Measurements from ENCODE around the gene BPIFA2. TPM values are rescaled to one million over a fixed set of nuclear protein-coding genes. Genes with fewer than 3 reads are reported as not detected.

BPIFA2 gene
- total and polyA plus RNA-seq, 9 of the 15 experiments (the other 6 are each of a cell fraction or from before 2014, with no cell fraction given) = not detected

GRCh38 chr20:33175123-33175522, 7.2 kb downstream of the BPIFA2 start:
- FAIRE-seq = no peak
- CTCF ChIA-PET (ENCODE audit: low intra/inter-chr PET ratio) = no interaction called here
- intact Hi-C loops (cut with micrococcal nuclease) = no loop called here

More at GRCh38 chr20:33175123-33175522, 7.2 kb downstream of the BPIFA2 start:
- peaks cover 4 to 34% of the 10 kb centered on the region in 2 experiments; a peak in 3 of 5 replicates for H3K27me3 ChIP-seq (ENCODE audit: control insufficient read depth in 2 of 2, insufficient read depth in 2 of 2, low read length in 2 of 2)
- no peaks in the 10 kb centered on the region for H3K9me1 ChIP-seq (ENCODE audit: control insufficient read depth, insufficient read depth, low read length)
- 0 out of 2 replicates have a peak, but pooled peaks cover 1% of the 10 kb centered on the region for H4K20me1 ChIP-seq (replicated peaks; ENCODE audit: control insufficient read depth, insufficient read depth, low read length)
- no TSS peak for BruUV-seq (replicated peaks)
- no peaks in the 10 kb centered on the region for H3K4me1 ChIP-seq (replicated peaks in 1 of 2; ENCODE audit: control insufficient read depth in 2 of 2, insufficient read depth in 2 of 2, low read length in 2 of 2)
- no peak overlapping the region for H3K27ac ChIP-seq (ENCODE audit: extremely low read depth, low read depth, low read length)
- H3K79me2 ChIP-seq (ENCODE audit: control insufficient read depth, insufficient read depth, low read length) = no peaks in the 10 kb centered on the region
- H2AFZ ChIP-seq (ENCODE audit: low read depth, low read length) = no peak overlapping the region
- H3K9ac ChIP-seq (ENCODE audit: insufficient read depth in 1 of 2, low read depth in 2 of 2, low read length in 2 of 2) = no peak overlapping the region
- 5% methylated on average over 3 of the region's 3 CpGs for WGBS (ENCODE audit: insufficient coverage, low coverage, missing lambda C conversion rate)
- H3K4me3 ChIP-seq = no peak overlapping the region
- no peak overlapping the region for H3K4me2 ChIP-seq (ENCODE audit: insufficient read depth, low read length)
- no peaks in the 10 kb centered on the region for H3K9me3 ChIP-seq (replicated peaks; ENCODE audit: control insufficient read depth, insufficient read depth, low read depth, low read length)
- DNase-seq (ENCODE audit: extremely low read depth in 1 of 4, low spot score in 3 of 4) (no peak), ATAC-seq (no peak)
- no peaks in the 10 kb centered on the region for H3K36me3 ChIP-seq (ENCODE audit: control insufficient read depth, insufficient read depth, low read length)
- in situ Hi-C loops (cut with MboI) = no loop called here
- POLR2A ChIA-PET = no interaction called here
- TF ChIP-seq C11orf30 (IDR thresholded peaks at IDR 0.05; ENCODE audit: low read depth) (no peak), SAFB (IDR thresholded peaks at IDR 0.05; ENCODE audit: borderline replicate concordance, low read depth, low read length) (no peak), SMARCE1 (IDR thresholded peaks at IDR 0.05) (no peak), ZC3H11A (IDR thresholded peaks at IDR 0.05; ENCODE audit: low read depth, low read length) (no peak), CTCF (IDR thresholded peaks at IDR 0.05 in 2 of 3, conservative IDR thresholded peaks at IDR 0.05 in 1 of 3; ENCODE audit: insufficient read depth in 2 of 3, low read depth in 1 of 3, low read length in 3 of 3) (no peak), HMG20B (CRISPR knock-in tag; IDR thresholded peaks at IDR 0.05) (no peak), E2F1 (CRISPR knock-in tag; IDR thresholded peaks at IDR 0.05) (no peak), SMAD1 (IDR thresholded peaks at IDR 0.05; ENCODE audit: low read depth, low read length, partially characterized antibody) (no peak), SRF (CRISPR knock-in tag; IDR thresholded peaks at IDR 0.05) (no peak), ZFP30 (CRISPR knock-in tag; IDR thresholded peaks at IDR 0.05; ENCODE audit: borderline replicate concordance) (no peak), ZNF431 (CRISPR knock-in tag; IDR thresholded peaks at IDR 0.05) (no peak)
- TF ChIP-seq, protein P1, sequence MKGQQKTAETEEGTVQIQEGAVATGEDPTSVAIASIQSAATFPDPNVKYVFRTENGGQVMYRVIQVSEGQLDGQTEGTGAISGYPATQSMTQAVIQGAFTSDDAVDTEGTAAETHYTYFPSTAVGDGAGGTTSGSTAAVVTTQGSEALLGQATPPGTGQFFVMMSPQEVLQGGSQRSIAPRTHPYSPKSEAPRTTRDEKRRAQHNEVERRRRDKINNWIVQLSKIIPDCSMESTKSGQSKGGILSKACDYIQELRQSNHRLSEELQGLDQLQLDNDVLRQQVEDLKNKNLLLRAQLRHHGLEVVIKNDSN (CRISPR knock-in tag; IDR thresholded peaks at IDR 0.05) = no peak
